KMS-11 (cell line): Measurements from ENCODE around the gene MAGI2.
"Not testable (repeated sequence)": the region's sequence is repeated elsewhere in the genome, so short reads cannot be mapped to it uniquely, and the experiment has no call there.

Source experiments
- H2AFZ ChIP-seq: fragments of 200-600 bp; sonication (generic); 2 replicates; pipeline ENCODE4 v1.6.1; 2016; ENCODE audit warnings: antibody characterized with exemption, mixed run types, low read depth
- H3K27ac ChIP-seq: fragments of 200-600 bp; sonication (generic); 2 replicates; pipeline ENCODE4 v1.6.1; 2016; ENCODE audit warnings: mild to moderate bottlenecking, mixed run types
- H3K27me3 ChIP-seq: fragments of 200-600 bp; sonication (generic); 2 replicates; pipeline ENCODE4 v1.6.1; 2017; ENCODE audit warnings: mild to moderate bottlenecking, low read depth, mixed run types, moderate library complexity; ENCODE audit not compliant: insufficient read depth
- H3K36me3 ChIP-seq: fragments of 200-600 bp; sonication (generic); 2 replicates; pipeline ENCODE4 v1.6.1; 2017; ENCODE audit warnings: mild to moderate bottlenecking, mixed run types; ENCODE audit not compliant: insufficient read depth
- H3K4me1 ChIP-seq: fragments of 200-600 bp; sonication (generic); 2 replicates; pipeline ENCODE4 v1.6.1; 2016; ENCODE audit warnings: mild to moderate bottlenecking, low read depth, mixed run types; ENCODE audit not compliant: poor library complexity, severe bottlenecking
- H3K4me2 ChIP-seq: fragments of 200-600 bp; sonication (generic); 2 replicates; pipeline ENCODE4 v1.7.0; 2016; ENCODE audit warnings: mild to moderate bottlenecking, mixed run types
- H3K4me3 ChIP-seq: fragments of 200-600 bp; sonication (generic); IDR thresholded peaks from 2 replicates; pipeline ENCODE4 v1.6.1; 2017; ENCODE audit warnings: low read depth, low read length, mixed read lengths; ENCODE audit not compliant: insufficient read depth
- H3K79me2 ChIP-seq: fragments of 200-600 bp; sonication (generic); 2 replicates; pipeline ENCODE4 v1.6.1; 2016; ENCODE audit warnings: low read depth, mixed run types; ENCODE audit not compliant: insufficient read depth
- H3K9ac ChIP-seq: fragments of 200-600 bp; sonication (generic); 2 replicates; pipeline ENCODE4 v1.6.1; 2016; ENCODE audit warnings: mild to moderate bottlenecking, mixed run types
- H4K20me1 ChIP-seq: fragments of 200-600 bp; sonication (generic); 2 replicates; pipeline ENCODE4 v1.6.1; 2016; ENCODE audit warnings: mild to moderate bottlenecking, mixed run types; ENCODE audit not compliant: insufficient read depth
- CTCF ChIP-seq: fragments of 200-600 bp; sonication (generic); conservative IDR thresholded peaks from 2 replicates; pipeline ENCODE4 v1.6.1; 2017; ENCODE audit warnings: low read depth, mild to moderate bottlenecking, antibody characterized with exemption, low read length, moderate library complexity, mixed read lengths

MAGI2 gene

DNA sequence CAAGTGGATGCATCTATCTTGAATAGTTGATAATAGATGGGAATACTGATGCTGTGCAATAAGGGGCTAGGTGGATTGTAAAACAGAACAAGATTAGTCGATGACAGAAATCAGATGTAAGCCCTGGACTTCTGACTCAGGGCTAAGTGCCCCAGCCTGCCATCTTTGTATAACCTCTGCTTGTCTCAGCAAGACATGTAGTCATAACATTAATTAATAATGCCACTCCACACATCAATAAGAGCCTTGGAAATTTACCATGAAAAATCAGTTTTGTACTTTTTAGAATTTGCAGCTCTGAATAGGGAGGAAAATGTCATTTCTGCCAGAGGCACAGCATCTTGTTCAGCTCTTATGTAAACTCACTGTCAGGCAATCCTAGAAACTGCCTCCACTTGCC is 1125.7 kb downstream of the MAGI2 start:
- no peak overlapping the region for H3K4me3 ChIP-seq
- no peak overlapping the region for H2AFZ ChIP-seq
- H3K27me3 ChIP-seq, result no peaks in the 10 kb centered on the region
- no peaks in the 10 kb centered on the region for H3K4me1 ChIP-seq
- no peaks in the 10 kb centered on the region for H4K20me1 ChIP-seq
- no peaks in the 10 kb centered on the region for H3K79me2 ChIP-seq
- no peaks in the 10 kb centered on the region for H3K36me3 ChIP-seq
- no peak overlapping the region for H3K4me2 ChIP-seq
- H3K9ac ChIP-seq, result no peak overlapping the region
- TF ChIP-seq CTCF, result no peak
- H3K27ac ChIP-seq, result no peak overlapping the region

DNA sequence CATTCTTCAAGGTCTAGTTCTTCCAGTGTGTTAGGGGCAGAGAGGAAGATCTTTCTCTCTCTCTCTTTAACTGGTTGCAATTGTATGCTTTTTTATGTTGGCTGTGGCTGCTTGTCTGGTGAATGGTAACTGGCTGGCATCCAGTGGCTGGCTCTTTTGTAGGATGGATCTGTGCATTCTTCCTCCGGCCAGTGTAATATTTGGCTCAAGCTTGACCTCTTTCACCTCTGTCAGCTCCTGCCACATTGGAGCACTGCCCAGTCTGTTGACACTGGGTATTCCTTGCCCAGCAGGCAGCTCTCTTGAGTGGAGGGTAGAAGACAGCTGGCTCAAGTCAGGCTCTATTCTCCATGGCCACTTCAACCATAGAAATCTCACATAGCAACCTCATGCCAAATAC is 1126.6 kb downstream of the MAGI2 start:
- H3K36me3 ChIP-seq, result no peaks in the 10 kb centered on the region
- no peak for TF ChIP-seq CTCF
- H3K79me2 ChIP-seq, result no peaks in the 10 kb centered on the region
- no peak overlapping the region for H3K27ac ChIP-seq
- no peaks in the 10 kb centered on the region for H4K20me1 ChIP-seq
- H3K4me1 ChIP-seq, result no peaks in the 10 kb centered on the region
- no peak overlapping the region for H3K9ac ChIP-seq
- no peaks in the 10 kb centered on the region for H3K27me3 ChIP-seq
- H3K4me2 ChIP-seq, result no peak overlapping the region
- H3K4me3 ChIP-seq, result no peak overlapping the region
- no peak overlapping the region for H2AFZ ChIP-seq

- Histone ChIP-seq H3K27ac (no peak overlapping the region), H3K4me2 (no peak overlapping the region)
- no peak for TF ChIP-seq CTCF
Observed at GRCh38 chr7:78326189-78326588, 1127.3 kb downstream of the MAGI2 start.

GRCh38 chr7:78323118-78323517 is 1130.3 kb downstream of the MAGI2 start:
- no peak overlapping the region for H3K4me2 ChIP-seq
- H3K4me1 ChIP-seq, result no peaks in the 10 kb centered on the region
- no peak overlapping the region for H3K9ac ChIP-seq
- no peak overlapping the region for H3K27ac ChIP-seq
- H2AFZ ChIP-seq, result no peak overlapping the region
- H3K79me2 ChIP-seq, result no peaks in the 10 kb centered on the region
- no peaks in the 10 kb centered on the region for H3K36me3 ChIP-seq
- H3K27me3 ChIP-seq, result no peaks in the 10 kb centered on the region
- TF ChIP-seq CTCF, result no peak
- no peaks in the 10 kb centered on the region for H4K20me1 ChIP-seq
- H3K4me3 ChIP-seq, result no peak overlapping the region

More at GRCh38 chr7:78326189-78326588, 1127.3 kb downstream of the MAGI2 start:
- Histone ChIP-seq H3K9ac (no peak overlapping the region), H3K4me1 (no peaks in the 10 kb centered on the region), H3K79me2 (no peaks in the 10 kb centered on the region), H2AFZ (no peak overlapping the region), H4K20me1 (no peaks in the 10 kb centered on the region), H3K4me3 (no peak overlapping the region), H3K36me3 (no peaks in the 10 kb centered on the region), H3K27me3 (no peaks in the 10 kb centered on the region)

GRCh38 chr7:78322231-78322630 is 1131.2 kb downstream of the MAGI2 start:
- not testable (repeated sequence) for H4K20me1 ChIP-seq, H3K27me3 ChIP-seq, H3K27ac ChIP-seq, H3K9ac ChIP-seq, H3K4me3 ChIP-seq, H3K4me1 ChIP-seq, H3K79me2 ChIP-seq, H3K4me2 ChIP-seq, H3K36me3 ChIP-seq, H2AFZ ChIP-seq
